ENCODE measurements around the gene TUBA3E.
"Not testable (repeated sequence)": the region's sequence is repeated elsewhere in the genome, so short reads cannot be mapped to it uniquely, and the experiment has no call there.

DNA sequence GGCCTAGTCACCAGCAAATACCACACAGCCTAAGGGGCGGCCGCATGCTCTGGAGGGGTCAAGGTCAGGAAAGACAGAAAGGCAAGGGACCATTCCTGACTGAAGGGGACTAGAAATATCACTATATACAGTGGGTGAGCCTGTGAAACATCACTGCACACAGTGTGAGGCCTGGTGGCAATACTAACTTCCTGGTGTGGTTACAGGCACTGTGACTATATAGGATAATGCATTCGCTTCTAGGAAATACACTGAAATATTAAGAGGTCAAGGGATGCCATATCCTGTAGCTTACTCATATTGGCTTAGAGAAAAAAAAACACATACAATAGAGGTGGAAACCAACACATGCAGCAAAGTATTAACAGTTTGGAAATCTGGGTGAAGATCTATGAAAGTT, 29.1 kb downstream of the TUBA3E start:
- TF ChIP-seq POLR2A, POLR2AphosphoS5 (IDR thresholded peaks at IDR 0.05; ENCODE audit: low read depth, low read length): not testable (repeated sequence)
